ENCODE results near the gene CNNM4. TPM values are rescaled to one million over a fixed set of nuclear protein-coding genes. Genes with fewer than 3 reads are reported as not detected.

The CNNM4 gene
- 5.2 and 14.6 TPM in 2 replicates for total RNA-seq (2014; rRNA removed; shearing (Covaris generic))

GRCh38 chr2:96760036-96760985 is at the start of gene CNNM4:
TSS of gene CNNM4 (plus strand) at chr2:96760902. CDS start at chr2:96761000, 98 bp downstream.
- peak; percentile 89 for DNase-seq (ENCODE audit: low read depth)

- DNase-seq (ENCODE audit: low read depth) = no peak
Measured at GRCh38 chr2:96710985-96711384, 49.7 kb upstream of the CNNM4 start.

- no peak for DNase-seq (ENCODE audit: low read depth)
Measured at GRCh38 chr2:96715658-96716057, 45.0 kb upstream of the CNNM4 start.

GRCh38 chr2:96716388-96716787 is 44.3 kb upstream of the CNNM4 start:
- no peak for DNase-seq (ENCODE audit: low read depth)

GRCh38 chr2:96726131-96726530 is 34.6 kb upstream of the CNNM4 start:
- no peak for DNase-seq (ENCODE audit: low read depth)

- no peak for DNase-seq (ENCODE audit: low read depth)
Measured at GRCh38 chr2:96727431-96727830, 33.3 kb upstream of the CNNM4 start.

GRCh38 chr2:96729748-96730147 is 31.0 kb upstream of the CNNM4 start:
- no peak for DNase-seq (ENCODE audit: low read depth)

GRCh38 chr2:96730212-96730611 is 30.5 kb upstream of the CNNM4 start:
- DNase-seq (ENCODE audit: low read depth) = peak; percentile 19

GRCh38 chr2:96733931-96734330 is 26.8 kb upstream of the CNNM4 start:
- no peak for DNase-seq (ENCODE audit: low read depth)

GRCh38 chr2:96734880-96735583 is 25.7 kb upstream of the CNNM4 start:
- DNase-seq (ENCODE audit: low read depth) = no peak

- DNase-seq (ENCODE audit: low read depth) = no peak
Measured at GRCh38 chr2:96737251-96737650, 23.5 kb upstream of the CNNM4 start.

GRCh38 chr2:96737831-96738230 is 22.9 kb upstream of the CNNM4 start:
- no peak for DNase-seq (ENCODE audit: low read depth)

GRCh38 chr2:96739076-96739632 is 21.5 kb upstream of the CNNM4 start:
- no peak for DNase-seq (ENCODE audit: low read depth)

- peak; percentile 97 for DNase-seq (ENCODE audit: low read depth)
Measured at GRCh38 chr2:96739633-96740428, 20.9 kb upstream of the CNNM4 start, which contains the start of gene LMAN2L. TSS of gene LMAN2L (minus strand) at chr2:96740064. CDS start at chr2:96740040, 24 bp downstream.

- DNase-seq (ENCODE audit: low read depth) = peak; percentile 31
Measured at GRCh38 chr2:96747061-96747617, 13.6 kb upstream of the CNNM4 start.

- peak; percentile 14 for DNase-seq (ENCODE audit: low read depth)
Measured at GRCh38 chr2:96751800-96752199, 8.9 kb upstream of the CNNM4 start.

- DNase-seq (ENCODE audit: low read depth) = no peak
Measured at GRCh38 chr2:96753661-96754282, 6.9 kb upstream of the CNNM4 start.

GRCh38 chr2:96754317-96754716 is 6.4 kb upstream of the CNNM4 start:
- DNase-seq (ENCODE audit: low read depth) = no peak

- DNase-seq (ENCODE audit: low read depth) = peak; percentile 15
Measured at GRCh38 chr2:96756788-96757476, 3.8 kb upstream of the CNNM4 start.

GRCh38 chr2:96757477-96757860 is 3.2 kb upstream of the CNNM4 start:
- DNase-seq (ENCODE audit: low read depth) = no peak

All from M059J (cell line).